GM19238 (cell line): ENCODE results near the gene SRD5A2.
"Not testable (repeated sequence)": the region's sequence is repeated elsewhere in the genome, so short reads cannot be mapped to it uniquely, and the experiment has no call there.

Experiments used
- DNase-seq: peaks from one replicate; pipeline ENCODE4 v3.0.0; 2011; ENCODE audit warnings: low spot score; ENCODE audit not compliant: insufficient read length

Gene SRD5A2

GRCh38 chr2:31534636-31535035 is 46.1 kb downstream of the SRD5A2 start:
- no peak for DNase-seq

DNA sequence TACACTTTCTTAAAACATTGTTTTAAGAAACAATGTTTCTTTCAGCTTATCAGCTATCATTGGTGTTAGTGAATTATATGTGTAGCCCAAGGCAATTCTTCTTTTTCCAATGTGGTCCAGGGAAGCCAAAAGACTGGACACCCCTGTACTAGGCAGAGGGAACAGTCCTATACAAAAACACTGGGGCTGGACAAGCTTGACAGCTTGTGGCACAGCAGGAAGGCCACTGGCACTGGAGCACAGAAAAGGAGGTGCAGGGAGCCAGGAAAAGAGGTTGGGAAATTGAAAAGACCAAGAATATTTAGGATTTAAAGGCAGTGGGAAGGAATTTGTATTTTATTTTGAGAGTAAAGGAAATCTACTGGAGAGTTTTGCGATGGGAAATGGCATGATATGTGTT is 47.7 kb downstream of the SRD5A2 start:
- DNase-seq, result no peak

GRCh38 chr2:31531101-31531500 is 49.6 kb downstream of the SRD5A2 start:
- DNase-seq, result no peak

DNA sequence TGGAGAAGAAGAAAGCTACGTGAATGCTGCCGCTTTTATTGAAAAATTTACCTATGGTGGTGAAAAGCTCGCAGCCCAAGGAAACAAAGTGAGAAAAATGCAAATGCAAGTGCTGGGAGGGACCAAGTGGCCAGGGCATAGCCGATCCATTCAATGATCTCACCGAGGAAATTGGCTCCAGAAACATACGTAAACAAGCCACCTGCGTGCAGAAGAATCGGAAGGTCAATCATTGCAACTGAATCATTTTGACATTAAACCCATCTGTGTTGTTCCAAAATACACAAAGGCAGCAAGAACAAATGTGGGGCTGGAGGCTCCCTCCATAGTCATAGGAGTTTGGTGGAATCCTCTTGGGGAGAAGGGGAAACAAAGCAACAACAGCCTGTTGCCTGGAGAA is 51.5 kb downstream of the SRD5A2 start:
- no peak for DNase-seq

DNA sequence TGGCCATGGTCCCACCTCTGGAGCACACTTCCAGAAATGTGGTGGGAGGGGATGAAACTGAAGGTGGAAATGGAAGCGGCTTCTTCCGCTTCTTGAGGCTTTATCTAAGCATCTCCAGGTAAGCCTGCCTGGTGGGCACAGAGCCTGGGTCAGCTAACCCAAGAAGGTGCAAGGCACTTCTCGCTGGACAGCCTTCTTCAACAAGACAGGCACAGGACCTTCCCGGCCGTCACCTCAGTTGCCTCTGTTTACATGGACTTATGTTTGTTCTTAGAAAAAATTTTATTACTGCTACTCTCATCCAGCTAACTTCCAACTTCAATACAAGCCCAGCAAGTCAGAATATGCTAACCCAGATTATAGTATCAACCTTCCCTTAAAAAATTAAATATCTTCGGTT is 51.9 kb downstream of the SRD5A2 start:
- no peak for DNase-seq

DNA sequence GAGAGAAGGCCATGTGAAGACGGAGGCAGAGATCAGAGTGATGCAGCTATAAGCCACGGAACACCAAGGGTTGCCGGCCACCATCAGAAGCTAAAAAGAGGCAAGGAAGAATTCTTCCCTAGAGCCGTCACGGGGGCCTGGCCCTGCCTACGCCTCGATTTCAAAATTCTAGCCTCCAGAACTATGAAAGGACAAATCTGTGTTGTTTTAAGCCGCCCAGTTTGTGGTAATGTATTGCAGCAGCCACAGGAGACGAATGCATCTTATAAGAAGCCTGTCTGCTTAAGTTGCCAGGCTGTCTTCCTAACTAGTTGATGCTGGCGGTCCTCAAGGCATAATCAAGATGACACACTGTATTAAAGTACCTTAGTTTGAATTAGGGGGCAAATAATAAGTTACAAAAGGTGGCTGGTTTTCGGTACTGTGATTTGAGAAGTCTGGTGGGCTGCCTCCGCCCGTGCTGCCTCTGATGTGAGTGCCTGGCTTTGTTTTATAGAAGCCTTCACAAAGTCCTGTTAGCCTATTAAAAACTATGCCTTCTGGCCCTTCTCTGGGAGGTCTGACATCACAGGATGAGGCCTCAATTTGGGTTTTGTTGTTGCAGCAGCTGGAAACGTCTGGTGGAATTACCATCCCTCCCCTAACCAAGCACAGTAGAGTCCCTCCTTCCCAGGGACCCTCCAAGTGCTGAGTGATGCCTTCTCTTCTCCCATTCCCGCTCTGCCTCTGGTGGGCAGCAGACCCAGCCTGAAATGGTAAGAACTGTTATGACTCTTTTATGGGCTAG is 53.6 kb downstream of the SRD5A2 start:
- DNase-seq, result no peak

GRCh38 chr2:31525876-31526275 is 54.9 kb downstream of the SRD5A2 start:
- DNase-seq, result no peak

DNA sequence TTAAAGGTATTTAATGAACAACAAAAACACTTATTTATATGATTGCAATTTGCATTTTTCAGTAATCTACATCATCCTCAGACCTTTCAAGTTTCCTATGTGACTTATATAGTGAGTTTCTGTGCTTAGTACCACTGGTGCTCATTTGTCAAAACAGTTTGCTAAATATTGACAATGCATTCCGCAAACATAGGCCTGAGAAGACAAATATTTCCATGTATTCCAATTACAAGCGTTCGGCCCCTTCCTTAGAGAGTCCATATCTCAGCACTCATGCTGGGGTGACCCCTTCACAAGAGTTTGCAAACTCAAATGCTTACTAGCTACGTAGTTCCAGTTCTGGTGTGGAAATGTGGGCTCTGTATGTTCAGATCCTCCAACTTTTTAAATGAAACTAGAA is 56.1 kb downstream of the SRD5A2 start:
- no peak for DNase-seq

- peak; percentile 13 for DNase-seq
These were observed 56.8 kb downstream of the SRD5A2 start for GRCh38 chr2:31523871-31524492.

DNA sequence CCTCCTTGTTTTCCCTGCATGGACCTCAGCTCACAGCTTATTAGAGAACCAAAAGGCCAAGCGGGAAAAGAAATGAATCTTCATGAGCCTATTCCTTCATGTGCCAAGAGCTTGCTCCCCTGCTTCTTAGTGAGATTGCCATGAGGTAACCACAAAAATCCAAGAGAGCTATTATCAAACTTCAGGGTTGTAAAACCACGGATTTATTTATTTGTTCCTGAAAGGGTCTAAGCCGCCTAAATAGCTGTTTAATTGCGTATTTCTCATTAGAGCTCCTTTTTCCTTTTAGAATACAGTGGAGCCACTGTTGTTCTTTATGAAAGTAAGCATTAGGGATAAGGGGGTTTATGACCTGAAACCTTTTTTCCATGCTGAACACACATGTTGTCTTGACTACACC is 58.0 kb downstream of the SRD5A2 start:
- no peak for DNase-seq

DNA sequence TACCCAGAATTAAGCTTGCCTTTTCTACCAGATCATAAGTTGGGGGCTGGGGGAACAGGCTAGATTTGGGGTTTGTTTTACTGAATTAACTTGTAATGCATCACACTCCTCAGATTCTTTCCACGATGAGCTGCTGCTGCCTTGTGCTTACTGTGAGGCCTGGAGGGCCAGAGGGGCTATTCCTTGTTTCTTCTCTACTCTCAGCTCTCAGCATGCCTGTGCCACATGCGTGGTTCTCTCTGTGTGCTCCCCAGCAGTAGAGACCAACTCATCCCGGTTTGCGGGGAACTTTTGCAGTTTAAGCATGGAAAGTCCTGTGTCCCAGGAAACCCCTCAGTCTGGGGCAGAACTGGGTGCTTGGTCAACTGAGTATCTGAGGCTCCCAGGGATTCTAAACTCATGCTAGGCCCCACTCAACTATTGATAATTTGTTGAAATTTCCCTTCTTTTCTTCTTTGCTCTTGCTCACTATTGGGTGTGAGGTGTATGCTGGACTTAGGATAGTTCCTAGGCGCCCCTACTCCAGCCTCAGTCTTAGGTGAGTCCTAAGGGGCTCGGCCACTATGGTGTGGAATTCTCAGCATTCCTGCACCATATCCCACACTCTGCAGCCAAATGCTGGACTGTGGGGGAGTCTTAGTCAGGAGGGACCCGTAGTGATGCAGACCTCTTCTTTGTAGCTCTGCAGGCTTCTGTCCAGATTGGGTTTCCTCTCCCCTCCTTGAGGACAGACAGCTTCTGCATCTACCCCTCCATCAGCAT is 63.1 kb downstream of the SRD5A2 start:
- no peak for DNase-seq

GRCh38 chr2:31515586-31515985 is 65.2 kb downstream of the SRD5A2 start:
- no peak for DNase-seq

- DNase-seq, result no peak
These were observed 67.2 kb downstream of the SRD5A2 start for GRCh38 chr2:31513553-31513952.

- no peak for DNase-seq
These were observed 69.4 kb downstream of the SRD5A2 start for GRCh38 chr2:31511376-31511775.

- no peak for DNase-seq
These were observed 75.6 kb downstream of the SRD5A2 start for GRCh38 chr2:31505111-31505510.

- no peak for DNase-seq
These were observed 76.4 kb downstream of the SRD5A2 start for GRCh38 chr2:31504311-31504710.

GRCh38 chr2:31496451-31496874 is 84.3 kb downstream of the SRD5A2 start:
- DNase-seq, result not testable (repeated sequence)

DNA sequence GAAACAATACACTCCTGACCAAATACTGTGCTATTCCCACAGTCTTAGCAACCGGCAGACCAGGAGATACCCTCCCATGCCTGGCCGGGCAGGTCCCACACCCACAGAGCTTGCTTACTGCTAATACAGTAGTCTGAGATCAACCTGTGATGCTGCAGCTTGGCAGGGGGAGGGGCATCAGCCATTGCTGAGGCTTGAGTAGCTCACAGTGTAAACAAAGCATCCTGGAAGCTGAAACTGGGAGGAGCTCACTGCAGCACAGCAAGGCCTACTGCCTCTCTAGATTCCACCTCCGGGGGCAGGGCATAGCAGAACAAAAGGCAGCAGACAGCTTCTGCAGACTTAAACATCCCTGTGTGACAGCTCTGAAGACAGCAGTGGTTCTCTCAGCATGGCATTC is 91.4 kb downstream of the SRD5A2 start:
- DNase-seq, result not testable (repeated sequence)

GRCh38 chr2:31483246-31483645 is 97.5 kb downstream of the SRD5A2 start:
- no peak for DNase-seq

- no peak for DNase-seq
These were observed 104.1 kb downstream of the SRD5A2 start for GRCh38 chr2:31476511-31477180.

DNA sequence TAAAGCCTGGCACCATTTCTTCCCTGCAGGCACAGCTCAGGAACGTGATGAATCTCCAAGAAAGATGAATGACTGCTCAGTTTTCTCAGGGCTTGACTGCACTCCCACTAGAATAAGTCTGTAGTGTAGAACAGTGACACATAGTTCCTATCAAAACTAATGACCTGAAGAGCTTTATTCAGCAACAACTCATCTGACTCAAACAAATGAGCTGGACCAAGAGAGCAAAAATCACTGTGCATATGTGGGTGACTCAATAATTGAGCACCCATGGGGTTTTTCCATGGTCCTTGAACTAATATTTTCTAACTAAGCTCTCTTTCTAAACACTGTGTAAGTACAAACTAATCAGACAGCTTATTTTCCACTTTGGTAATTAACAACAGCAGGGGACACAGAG is 105.0 kb downstream of the SRD5A2 start:
- no peak for DNase-seq

- DNase-seq, result no peak
These were observed 106.4 kb downstream of the SRD5A2 start for GRCh38 chr2:31474296-31474695.
